Measurements from ENCODE around the gene REXO1.

The REXO1 gene

DNA sequence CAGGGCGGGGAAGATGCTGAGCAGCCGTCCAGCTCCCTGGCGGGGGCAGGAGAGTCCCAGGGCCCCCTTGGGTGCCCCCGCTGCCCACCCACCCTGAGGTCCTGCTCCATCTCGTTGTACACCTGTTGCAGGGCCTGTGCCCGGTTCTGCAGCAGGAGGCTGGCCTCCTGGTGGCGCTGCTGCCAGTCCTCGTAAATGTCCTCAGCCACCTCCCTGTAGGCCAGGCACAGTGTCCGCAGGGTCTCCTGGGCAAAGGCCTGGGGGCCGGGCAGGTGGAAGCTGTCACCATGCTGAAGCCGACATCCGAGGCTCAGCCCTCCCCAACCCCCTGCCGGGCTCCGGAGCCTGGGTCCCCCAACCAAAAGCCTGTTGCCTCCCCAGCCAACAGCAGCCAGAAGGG lies 56.4 kb downstream of the REXO1 start:
- DNase-seq (ENCODE audit: low read depth, low spot score) = no peak

GRCh38 chr19:1790054-1790792 lies 58.1 kb downstream of the REXO1 start:
- no peak for DNase-seq (ENCODE audit: low read depth, low spot score)

DNA sequence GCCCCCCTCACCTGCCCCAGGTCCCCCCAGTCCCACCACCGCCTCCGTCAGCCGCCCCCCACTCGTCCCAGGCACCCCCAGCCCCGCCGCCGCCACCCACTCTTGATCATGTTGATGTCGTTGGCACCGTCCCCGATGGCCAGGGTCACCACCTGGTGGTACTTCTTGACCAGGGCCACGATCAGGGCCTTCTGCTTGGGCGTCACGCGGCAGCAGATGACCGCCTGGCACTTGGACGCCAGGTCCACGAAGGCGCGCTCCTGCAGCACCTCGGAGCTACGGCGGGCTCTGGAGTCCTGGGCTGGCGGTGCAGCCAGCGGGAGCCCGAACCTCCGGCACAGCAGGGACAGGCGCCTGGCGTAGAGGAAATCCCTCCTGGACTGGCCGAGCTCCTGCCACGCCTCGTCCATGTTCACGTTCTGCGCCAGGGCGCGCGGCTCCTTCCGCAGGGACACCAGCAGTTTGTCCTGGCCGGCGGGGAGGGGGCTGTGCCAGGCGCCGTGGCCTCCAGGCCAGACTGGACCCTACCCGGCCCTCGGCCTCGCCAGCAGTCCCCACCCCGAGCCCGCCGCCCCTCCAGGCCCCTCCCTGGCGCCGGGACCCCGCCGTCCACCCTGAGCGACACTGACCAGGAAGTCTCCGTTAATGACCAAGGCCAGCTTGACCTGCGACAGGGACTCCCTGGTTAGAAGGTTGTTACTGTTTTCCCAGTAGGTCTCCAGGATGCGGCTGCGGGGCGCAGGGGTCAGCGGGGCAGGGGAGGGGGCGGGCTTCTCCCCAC lies 58.8 kb downstream of the REXO1 start:
- DNase-seq (ENCODE audit: low read depth, low spot score) = no peak

DNA sequence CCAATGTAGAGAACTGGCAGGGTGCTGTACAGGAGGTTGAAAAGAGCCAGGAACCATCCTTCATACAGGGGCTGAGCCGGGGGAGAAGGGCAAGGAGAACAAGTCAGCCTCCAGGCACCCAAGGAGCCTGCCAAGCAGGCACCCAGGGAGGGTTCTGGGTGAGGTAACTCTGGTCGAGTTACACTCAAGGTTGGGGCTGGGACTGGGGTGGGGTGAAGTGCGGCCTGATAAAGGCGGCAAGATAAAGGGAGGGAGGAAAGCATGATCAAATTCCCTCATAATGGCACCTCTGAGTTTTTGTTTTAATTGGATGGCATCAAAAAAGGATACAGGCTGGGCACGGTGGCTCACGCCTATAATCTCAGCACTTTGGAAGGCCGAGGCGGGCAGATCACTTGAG lies 61.2 kb downstream of the REXO1 start:
- DNase-seq (ENCODE audit: low read depth, low spot score) = no peak

- no peak for DNase-seq (ENCODE audit: low read depth, low spot score)
These were observed 61.6 kb downstream of the REXO1 start for GRCh38 chr19:1786668-1787067.

GRCh38 chr19:1785310-1785709 lies 63.0 kb downstream of the REXO1 start:
- no peak for DNase-seq (ENCODE audit: low read depth, low spot score)

DNA sequence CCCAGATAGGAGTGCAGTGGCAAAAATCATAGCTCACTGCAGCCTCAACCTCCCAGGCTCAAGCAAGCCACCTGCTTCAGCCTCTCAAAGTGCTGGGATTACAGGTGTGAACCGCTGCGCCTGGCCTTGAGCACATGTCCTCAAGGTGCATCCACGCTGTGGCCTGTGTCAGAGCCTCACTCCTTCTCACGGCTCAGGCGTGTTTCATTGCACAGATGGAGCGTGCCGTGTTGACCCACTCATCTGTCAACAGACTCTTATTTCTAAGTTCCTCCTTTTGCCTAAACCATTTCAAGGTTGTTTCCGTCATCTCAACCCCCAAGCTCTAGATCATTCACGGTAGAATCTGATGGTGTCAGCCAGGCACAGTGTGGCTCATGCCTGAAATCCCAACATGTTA lies 64.4 kb downstream of the REXO1 start:
- DNase-seq (ENCODE audit: low read depth, low spot score) = no peak

GRCh38 chr19:1783354-1783753 lies 64.9 kb downstream of the REXO1 start:
- no peak for DNase-seq (ENCODE audit: low read depth, low spot score)

- no peak for DNase-seq (ENCODE audit: low read depth, low spot score)
These were observed 65.8 kb downstream of the REXO1 start for GRCh38 chr19:1782521-1782920.

DNA sequence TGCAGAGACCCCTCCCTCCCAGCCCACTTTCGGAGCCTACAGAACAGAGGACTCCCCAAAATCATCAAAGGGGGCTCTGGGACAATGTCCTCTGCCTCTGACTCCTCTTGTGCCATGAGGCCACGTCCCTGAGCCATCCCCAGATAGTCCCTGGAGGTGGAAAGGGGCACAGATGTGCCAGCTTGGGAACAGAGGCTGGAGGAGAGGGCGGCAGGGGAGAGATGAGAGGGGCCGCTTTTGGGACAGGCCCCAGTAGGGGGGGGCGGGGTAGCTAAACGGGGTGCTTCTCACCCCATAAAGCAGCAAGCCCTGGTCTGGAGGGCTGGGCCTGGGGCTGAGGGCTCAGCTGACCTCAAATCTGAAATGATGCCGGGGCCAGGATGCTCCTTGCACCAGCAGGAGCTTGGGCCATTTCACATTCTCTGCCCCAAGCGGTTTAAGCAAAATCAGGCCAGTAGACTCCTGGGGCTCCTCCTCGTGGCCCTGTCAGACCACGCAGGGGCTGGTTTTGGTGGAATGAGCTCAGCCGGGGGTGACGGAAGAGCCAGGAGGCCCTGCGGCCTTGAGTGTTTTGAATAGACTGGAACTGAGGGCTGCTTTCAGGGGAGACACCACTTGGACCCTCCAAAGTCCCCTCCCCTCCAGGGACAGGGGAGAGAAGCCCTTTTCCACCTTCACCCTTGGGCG lies 67.9 kb downstream of the REXO1 start:
- no peak for DNase-seq (ENCODE audit: low read depth, low spot score)

- DNase-seq (ENCODE audit: low read depth, low spot score) = no peak
These were observed 68.7 kb downstream of the REXO1 start for GRCh38 chr19:1779574-1779973.

- DNase-seq (ENCODE audit: low read depth, low spot score) = no peak
These were observed 71.1 kb downstream of the REXO1 start for GRCh38 chr19:1777149-1777548.

GRCh38 chr19:1776606-1777147 lies 71.6 kb downstream of the REXO1 start:
- DNase-seq (ENCODE audit: low read depth, low spot score) = no peak

DNA sequence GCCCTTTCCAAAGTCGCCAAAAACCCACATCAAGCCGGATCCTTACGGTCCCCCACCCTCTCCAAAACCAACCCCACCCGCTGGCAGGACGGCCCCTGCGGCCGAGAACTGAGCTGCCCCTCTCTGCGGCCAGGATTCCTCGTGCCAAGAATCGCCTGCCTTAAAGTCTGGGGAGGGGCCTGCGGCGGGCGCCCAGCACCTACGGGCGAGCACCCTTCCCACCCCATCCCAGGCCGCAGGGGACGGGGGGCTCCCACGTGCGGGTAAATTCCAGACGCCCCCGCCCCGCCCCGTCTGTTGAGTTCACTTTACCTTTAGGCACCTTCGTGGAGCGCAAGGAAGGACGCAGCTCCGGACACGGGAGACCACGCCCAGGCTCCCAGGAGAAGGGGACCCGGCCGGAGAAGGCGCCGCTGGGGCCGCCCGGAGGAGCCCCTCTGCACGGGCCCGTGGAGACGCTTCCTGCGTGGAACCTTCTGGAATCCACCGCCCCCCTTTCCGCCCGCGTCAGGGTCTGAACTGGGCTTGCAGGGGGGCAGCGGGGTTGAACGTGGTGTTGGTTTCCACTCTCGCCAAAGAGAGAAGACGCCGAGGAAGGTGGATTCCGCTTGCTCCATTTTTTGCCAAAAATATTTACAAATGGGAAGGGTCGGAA lies 72.2 kb downstream of the REXO1 start:
- DNase-seq (ENCODE audit: low read depth, low spot score) = no peak

DNA sequence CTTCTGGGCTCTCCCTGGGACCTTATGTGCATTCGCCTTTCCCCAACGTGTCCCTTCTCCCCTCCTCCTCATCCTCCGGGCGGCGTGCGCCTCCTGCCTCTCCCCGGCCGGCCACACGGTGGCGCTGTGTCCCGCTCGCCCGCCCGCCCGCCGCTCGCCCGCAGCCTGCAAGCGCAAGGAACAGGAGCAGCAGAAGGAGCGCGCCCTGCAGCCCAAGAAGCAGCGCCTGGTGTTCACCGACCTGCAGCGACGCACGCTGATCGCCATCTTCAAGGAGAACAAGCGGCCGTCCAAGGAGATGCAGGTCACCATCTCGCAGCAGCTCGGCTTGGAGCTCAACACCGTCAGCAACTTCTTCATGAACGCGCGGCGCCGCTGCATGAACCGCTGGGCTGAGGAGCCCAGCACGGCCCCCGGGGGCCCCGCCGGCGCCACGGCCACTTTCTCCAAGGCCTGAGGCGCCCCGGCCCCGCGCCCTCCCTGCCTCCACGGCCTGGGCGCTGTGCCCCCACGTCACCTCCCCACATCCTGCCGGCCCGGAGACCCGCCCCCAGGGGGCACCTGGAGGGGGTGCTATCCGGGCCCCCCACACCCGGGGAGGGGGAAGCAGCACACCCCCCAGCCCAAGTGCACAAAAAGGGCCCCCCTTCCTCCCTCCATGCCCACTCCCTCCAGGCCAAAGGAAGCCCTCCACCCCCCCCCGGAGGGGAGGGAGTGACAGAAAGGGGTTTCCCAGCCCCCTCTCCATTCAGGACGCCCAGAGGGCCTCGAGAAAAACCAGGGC lies 73.1 kb downstream of the REXO1 start:
- DNase-seq (ENCODE audit: low read depth, low spot score) = no peak

- DNase-seq (ENCODE audit: low read depth, low spot score) = no peak
These were observed 75.1 kb downstream of the REXO1 start for GRCh38 chr19:1773184-1773583.

- no peak for DNase-seq (ENCODE audit: low read depth, low spot score)
These were observed 77.3 kb downstream of the REXO1 start for GRCh38 chr19:1770866-1771576.

DNA sequence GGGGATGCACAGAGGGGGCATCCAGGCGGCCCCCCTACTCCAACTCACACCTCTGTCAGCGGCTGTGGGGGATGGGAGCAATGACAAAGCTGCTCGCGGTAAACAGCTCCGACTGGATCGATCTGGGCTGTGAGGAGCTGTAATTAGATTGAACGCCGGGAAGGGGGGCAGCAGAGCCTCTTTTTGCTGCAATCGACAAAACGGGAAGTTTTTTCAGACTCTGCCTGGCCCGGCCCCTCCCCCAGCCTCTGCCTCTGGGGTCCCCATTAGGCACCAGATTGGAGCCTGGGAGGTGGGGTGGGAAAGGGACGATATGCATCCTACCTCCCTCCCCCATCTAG lies 78.7 kb downstream of the REXO1 start:
- DNase-seq (ENCODE audit: low read depth, low spot score) = no peak

- no peak for DNase-seq (ENCODE audit: low read depth, low spot score)
These were observed 79.2 kb downstream of the REXO1 start for GRCh38 chr19:1768918-1769644.

DNA sequence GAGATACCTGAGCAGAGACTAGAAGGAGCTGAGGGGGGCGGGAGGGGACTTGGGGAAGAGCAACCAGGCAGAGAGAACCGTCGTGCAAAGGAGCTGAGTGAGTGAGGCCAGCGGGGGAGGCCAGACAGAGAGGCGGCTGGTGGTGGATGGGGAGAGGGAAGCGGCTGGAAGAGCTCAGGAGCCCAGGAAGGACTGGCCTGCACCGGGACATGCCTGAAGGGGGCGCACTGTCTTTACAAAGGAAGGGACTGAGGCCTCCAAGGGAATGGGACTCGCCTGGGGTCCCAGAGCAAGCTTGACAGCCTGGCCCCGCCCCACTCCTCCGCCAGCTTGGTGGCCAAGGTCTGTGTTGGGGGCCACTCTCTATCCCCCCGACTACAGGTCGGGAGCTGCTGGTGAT lies 80.0 kb downstream of the REXO1 start:
- DNase-seq (ENCODE audit: low read depth, low spot score) = no peak

All from brain pericyte (primary cell).